HG03066 (cell line): ENCODE measurements around the gene LYSMD4.
"Not testable (repeated sequence)": the region's sequence is repeated elsewhere in the genome, so short reads cannot be mapped to it uniquely, and the experiment has no call there.

Experiments
- ATAC-seq: cut with Tn5 transposase; IDR thresholded peaks from one replicate; pipeline ENCODE4 v1.9.1; 2021; ENCODE audit warnings: low read depth; ENCODE audit not compliant: unreplicated experiment

Gene LYSMD4

GRCh38 chr15:99733268-99734039 is at the start of gene LYSMD4:
LYSMD4 (minus strand) TSS chr15:99733437; CDS start chr15:99731999, 1,438 bp downstream.
- ATAC-seq = peak; percentile 99

DNA sequence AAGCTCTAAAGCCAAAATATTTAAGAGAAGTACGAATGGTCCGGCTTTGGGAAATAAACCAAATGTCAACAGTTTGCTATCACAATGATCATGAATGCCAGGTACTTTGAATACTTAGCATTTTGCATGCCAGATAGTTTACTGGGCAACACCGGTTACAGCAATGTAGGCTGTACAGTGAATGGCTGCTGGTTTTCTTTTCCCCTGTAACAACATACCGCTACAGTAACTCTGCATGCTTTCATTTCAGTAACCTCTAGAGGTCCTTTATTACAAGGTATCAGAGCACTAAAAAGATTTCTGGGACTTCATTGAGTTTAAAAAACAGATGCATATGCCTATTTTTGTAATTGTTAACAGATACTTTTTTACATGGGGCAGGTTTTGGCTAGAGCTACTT is 48.8 kb upstream of the LYSMD4 start:
- ATAC-seq = not testable (repeated sequence)

- ATAC-seq = no peak
These were observed 43.9 kb upstream of the LYSMD4 start for GRCh38 chr15:99777144-99777543.

- no peak for ATAC-seq
These were observed 31.3 kb upstream of the LYSMD4 start for GRCh38 chr15:99764522-99764921.

DNA sequence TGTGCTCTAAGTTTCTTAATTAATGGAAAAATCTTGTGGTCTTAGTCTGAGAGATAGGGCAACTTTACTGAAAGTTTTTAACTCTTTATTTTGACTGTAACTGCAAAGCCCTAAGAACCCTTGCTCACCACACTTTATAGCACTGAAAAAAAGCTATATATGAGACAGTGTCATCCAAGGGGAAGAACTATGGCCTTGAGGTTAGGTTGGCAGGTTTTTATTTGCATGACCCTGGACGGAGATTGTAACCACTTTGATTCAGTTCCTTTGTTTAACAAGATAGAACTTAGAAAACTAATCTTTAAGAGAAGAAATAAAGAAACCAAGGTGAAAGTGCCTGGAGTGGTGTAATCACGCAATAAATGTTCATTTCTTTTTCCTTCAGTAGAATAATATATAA is 30.6 kb upstream of the LYSMD4 start:
- no peak for ATAC-seq

GRCh38 chr15:99762288-99762687 is 29.1 kb upstream of the LYSMD4 start:
- ATAC-seq = no peak

- ATAC-seq = peak; percentile 91
These were observed 22.6 kb upstream of the LYSMD4 start for GRCh38 chr15:99755692-99756409.

GRCh38 chr15:99753066-99753465 is 19.8 kb upstream of the LYSMD4 start:
- ATAC-seq = no peak

DNA sequence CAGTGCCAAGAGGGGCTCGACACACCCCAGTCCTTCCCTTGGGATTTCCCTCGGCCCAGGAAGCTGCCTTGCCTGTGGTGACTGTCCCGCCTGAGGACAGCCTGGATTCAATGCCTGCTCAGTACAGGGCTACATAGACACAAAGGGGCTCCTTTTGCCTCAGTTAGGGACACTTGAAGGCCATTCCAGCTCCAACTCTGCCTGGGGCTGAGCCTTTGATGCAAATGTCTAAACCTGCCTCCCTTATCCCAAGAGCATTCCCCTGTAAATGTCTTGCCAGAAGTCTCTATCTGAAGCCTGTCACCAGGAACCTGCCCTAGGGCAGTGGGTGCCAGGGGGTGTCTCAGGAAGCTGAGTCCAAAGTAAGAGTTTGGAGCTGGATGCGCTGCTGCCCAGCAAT is 19.3 kb upstream of the LYSMD4 start:
- ATAC-seq = no peak

GRCh38 chr15:99750326-99750725 is 17.1 kb upstream of the LYSMD4 start:
- ATAC-seq = not testable (repeated sequence)

GRCh38 chr15:99749386-99749785 is 16.1 kb upstream of the LYSMD4 start:
- no peak for ATAC-seq

DNA sequence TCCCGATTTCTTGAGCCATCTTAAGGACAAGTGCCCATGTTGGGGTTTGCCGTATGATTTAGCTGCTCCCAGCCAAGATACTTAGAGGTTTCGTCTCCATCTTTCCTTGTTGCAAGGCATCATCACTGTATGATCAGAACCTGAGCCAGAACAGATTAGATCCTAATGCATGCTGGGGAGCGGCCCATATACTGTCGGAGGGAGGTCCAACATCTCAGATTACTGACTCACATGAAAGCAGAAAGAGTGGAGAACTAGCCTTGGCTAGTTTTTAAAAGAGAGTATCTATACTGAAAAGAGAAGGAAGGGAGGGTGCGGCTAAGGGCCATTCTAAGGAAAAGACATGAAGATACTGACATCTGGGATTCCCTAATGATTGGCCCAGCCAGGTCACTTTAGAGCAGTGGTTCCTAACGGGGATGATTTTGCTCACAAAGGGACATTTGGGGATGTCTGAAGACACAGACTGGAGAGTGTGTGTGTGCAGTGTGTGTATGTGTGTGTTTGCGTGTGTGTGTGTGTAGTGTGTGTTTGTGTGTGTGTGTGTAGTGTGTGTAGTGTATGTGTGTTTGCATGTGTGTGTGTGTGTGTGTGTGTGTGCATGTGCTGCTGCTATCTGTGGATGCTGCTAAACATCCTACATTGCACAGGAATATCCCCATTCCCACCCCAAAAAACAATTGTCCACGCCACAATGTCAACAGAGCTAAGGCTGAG is 12.3 kb upstream of the LYSMD4 start:
- ATAC-seq = no peak

GRCh38 chr15:99744142-99744541 is 10.9 kb upstream of the LYSMD4 start:
- no peak for ATAC-seq

DNA sequence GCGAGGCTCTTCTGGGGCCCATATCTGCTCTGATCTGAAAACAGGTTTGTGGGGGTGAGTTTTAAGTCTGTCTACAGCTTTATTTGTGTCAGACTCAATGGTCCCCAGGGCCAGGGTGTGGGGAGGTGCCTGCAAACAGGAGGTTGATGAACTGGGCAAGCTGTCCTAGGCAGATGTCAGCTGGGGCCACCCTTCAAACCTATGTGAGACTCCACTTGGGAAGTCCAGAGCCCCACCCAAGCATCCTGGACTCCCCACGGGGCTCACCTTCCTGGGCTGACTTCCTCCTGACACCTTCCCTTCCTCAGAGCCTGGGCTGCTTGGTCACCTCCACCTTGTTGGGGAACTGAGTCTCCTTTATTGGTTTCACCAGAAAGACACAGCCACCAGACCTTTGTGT is 8.6 kb upstream of the LYSMD4 start:
- ATAC-seq = no peak

DNA sequence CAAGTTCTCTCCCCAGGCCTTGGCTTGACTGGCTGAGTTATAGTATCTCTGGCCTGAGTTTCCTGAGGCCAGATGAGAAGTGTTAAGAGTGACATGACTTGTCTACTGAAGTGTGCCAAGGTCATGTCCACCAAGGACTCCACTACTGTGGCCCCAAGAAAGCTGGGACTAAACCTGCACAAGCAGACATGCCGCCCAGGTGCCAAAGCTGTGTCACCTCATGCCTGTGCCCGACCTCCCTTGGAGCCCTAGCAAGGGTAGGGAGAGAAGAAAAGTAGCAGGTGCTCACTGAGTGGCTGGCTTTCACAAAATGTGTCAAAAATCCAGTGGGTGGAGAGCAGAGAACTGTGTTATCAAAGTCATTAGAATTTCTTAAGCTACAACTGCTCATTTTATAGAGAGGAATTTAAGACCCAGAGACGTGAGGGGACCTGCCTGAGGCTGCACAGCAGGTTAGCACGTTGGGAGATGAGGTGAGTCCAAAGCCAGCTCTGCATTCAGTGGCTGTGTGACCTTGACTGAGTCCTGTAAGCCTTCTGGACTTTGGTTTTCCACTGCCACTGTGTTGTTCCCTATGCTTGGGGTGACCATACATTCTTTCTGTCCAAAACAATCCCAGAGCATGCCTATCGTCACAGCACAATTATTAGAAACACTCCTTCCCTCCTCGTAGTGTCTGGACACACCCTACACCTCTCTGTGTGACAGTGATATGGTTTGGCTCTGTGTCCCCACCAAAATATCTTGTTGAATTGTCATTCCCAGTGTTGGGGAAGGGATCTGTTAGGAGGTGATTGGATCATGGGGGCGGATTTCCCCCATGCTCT is 5.0 kb upstream of the LYSMD4 start:
- ATAC-seq = no peak

GRCh38 chr15:99736702-99737101 is 3.5 kb upstream of the LYSMD4 start:
- no peak for ATAC-seq

GRCh38 chr15:99735868-99736267 is 2.6 kb upstream of the LYSMD4 start:
- ATAC-seq = no peak

GRCh38 chr15:99734575-99734974 is 1.3 kb upstream of the LYSMD4 start:
- no peak for ATAC-seq

- not testable (repeated sequence) for ATAC-seq
These were observed 729 bp upstream of the LYSMD4 start for GRCh38 chr15:99734040-99734291.

DNA sequence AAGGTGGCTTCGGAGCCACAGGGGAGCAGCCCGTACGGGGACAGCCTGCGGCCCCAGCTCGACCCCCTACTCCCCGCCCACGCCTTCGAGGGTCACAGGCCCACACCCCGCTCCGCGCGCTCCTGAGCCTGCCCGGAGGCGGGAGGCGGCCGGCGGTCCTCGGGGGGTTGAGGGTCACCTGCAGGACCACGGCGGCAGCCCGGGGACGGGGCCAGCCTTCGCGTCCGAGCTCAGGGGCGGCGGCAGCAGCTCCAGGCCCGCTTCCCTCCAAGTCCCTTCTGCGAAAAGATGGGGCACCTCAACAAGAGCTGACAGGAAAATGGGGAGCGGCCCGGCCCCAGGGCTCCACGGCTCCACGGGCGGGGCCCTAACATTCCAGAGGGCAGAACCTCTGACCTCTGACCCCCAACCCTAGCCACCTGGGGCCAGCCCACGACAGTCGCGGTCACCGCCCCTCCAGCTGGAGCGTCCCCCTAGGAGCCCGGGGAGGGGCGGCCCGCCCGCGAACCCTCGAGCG is 428 bp downstream of the LYSMD4 start:
- peak; percentile 26 for ATAC-seq
